OCI-LY3 (cell line): Measurements from ENCODE around the gene ADAP2.

ENCODE experiments used
- H2AFZ ChIP-seq: fragments of 200-600, 300-600 bp; shearing (Covaris generic); 2 replicates; pipeline ENCODE4 v1.6.0; 2014; ENCODE audit warnings: antibody characterized with exemption, low read depth, low read length
- H3K27ac ChIP-seq: fragments of 200-600, 300-600 bp; sonication (generic); 2 replicates; pipeline ENCODE4 v1.5.1; 2014; ENCODE audit warnings: mild to moderate bottlenecking, low read length, moderate library complexity, mixed read lengths
- H3K27me3 ChIP-seq: fragments of 200-600, 300-600 bp; sonication (generic); 2 replicates; pipeline ENCODE4 v1.6.1; 2014; ENCODE audit warnings: low read depth, low read length, mixed read lengths
- H3K36me3 ChIP-seq: fragments of 200-600, 300-600 bp; sonication (generic); replicated peaks from 2 replicates; pipeline ENCODE3; 2014; ENCODE audit warnings: low read depth, low read length, mixed read lengths
- H3K4me1 ChIP-seq: fragments of 300-600, 200-600 bp; sonication (generic); 2 replicates; pipeline ENCODE4 v1.6.1; 2014; ENCODE audit warnings: low read length, mixed read lengths
- H3K4me2 ChIP-seq: fragments of 200-600, 300-600 bp; sonication (generic); 2 replicates; pipeline ENCODE4 v1.6.1; 2014; ENCODE audit warnings: low read length, mixed read lengths
- H3K4me3 ChIP-seq: fragments of 300-600, 200-600 bp; sonication (generic); 2 replicates; pipeline ENCODE4 v1.5.1; 2014; ENCODE audit warnings: antibody characterized with exemption, mild to moderate bottlenecking, low read length, moderate library complexity
- H3K79me2 ChIP-seq: fragments of 300-600, 200-600 bp; shearing (Covaris generic); 2 replicates; pipeline ENCODE4 v1.6.1; 2014; ENCODE audit warnings: mild to moderate bottlenecking, low read length, mixed read lengths
- H3K9ac ChIP-seq: fragments of 300-600, 200-600 bp; shearing (Covaris generic); 2 replicates; pipeline ENCODE4 v1.6.0; 2014; ENCODE audit warnings: mild to moderate bottlenecking, low read length, moderate library complexity
- H3K9me3 ChIP-seq: fragments of 200-600, 300-600 bp; shearing (Covaris generic); 2 replicates; pipeline ENCODE4 v1.6.1; 2014; ENCODE audit warnings: low read length, mixed read lengths; ENCODE audit not compliant: insufficient read depth
- H4K20me1 ChIP-seq: fragments of 200-600, 300-600 bp; sonication (generic); 2 replicates; pipeline ENCODE4 v1.6.1; 2016; ENCODE audit warnings: low read length, mixed read lengths; ENCODE audit not compliant: insufficient read depth
- CTCF ChIP-seq: fragments of 200-600, 300-600 bp; sonication (generic); IDR thresholded peaks from 2 replicates; pipeline ENCODE4 v1.5.1; 2014; ENCODE audit warnings: antibody characterized with exemption, low read length, low read depth
- EZH2phosphoT487 ChIP-seq: fragments of 200-600 bp; shearing (Covaris generic); IDR thresholded peaks from 2 replicates; pipeline ENCODE4 v1.6.1; 2018; ENCODE audit warnings: antibody characterized with exemption, mixed run types, low read depth

ADAP2 gene

GRCh38 chr17:31004160-31004559 is 82.4 kb downstream of the ADAP2 start:
- Histone ChIP-seq H4K20me1 (no peaks in the 10 kb centered on the region), H3K9ac (no peak overlapping the region), H3K9me3 (no peaks in the 10 kb centered on the region), H3K36me3 (peaks cover 4% of the 10 kb centered on the region), H3K79me2 (no peaks in the 10 kb centered on the region), H3K27me3 (no peaks in the 10 kb centered on the region), H2AFZ (no peak overlapping the region), H3K4me2 (no peak overlapping the region), H3K4me3 (no peak overlapping the region), H3K4me1 (0 out of 2 replicates have a peak, but pooled peaks cover 3% of the 10 kb centered on the region), H3K27ac (no peak overlapping the region)
- TF ChIP-seq EZH2phosphoT487 (no peak), CTCF (no peak)

GRCh38 chr17:31007695-31008373 is 86.1 kb downstream of the ADAP2 start:
- Histone ChIP-seq H3K27me3 (no peaks in the 10 kb centered on the region), H3K79me2 (no peaks in the 10 kb centered on the region), H3K4me2 (peak overlapping the region; percentile 85), H3K27ac (no peak overlapping the region), H3K4me1 (0 out of 2 replicates have a peak, but pooled peaks cover 3% of the 10 kb centered on the region), H3K9me3 (no peaks in the 10 kb centered on the region), H4K20me1 (no peaks in the 10 kb centered on the region), H3K9ac (peak overlapping the region; percentile 57), H3K4me3 (peak overlapping the region; percentile 80), H2AFZ (peak overlapping the region; percentile 23; the same call in 1 of the 2 replicates), H3K36me3 (no peaks in the 10 kb centered on the region)
- no peak for TF ChIP-seq CTCF
- no peak for TF ChIP-seq EZH2phosphoT487

GRCh38 chr17:31008374-31009041 is 86.8 kb downstream of the ADAP2 start:
- Histone ChIP-seq H4K20me1 (no peaks in the 10 kb centered on the region), H2AFZ (peak overlapping the region; percentile 23), H3K27ac (no peak overlapping the region), H3K27me3 (no peaks in the 10 kb centered on the region), H3K9ac (peak overlapping the region; percentile 57), H3K4me1 (0 out of 2 replicates have a peak, but pooled peaks cover 3% of the 10 kb centered on the region), H3K79me2 (no peaks in the 10 kb centered on the region), H3K4me2 (peak overlapping the region; percentile 85), H3K36me3 (no peaks in the 10 kb centered on the region), H3K4me3 (peak overlapping the region; percentile 80), H3K9me3 (no peaks in the 10 kb centered on the region)
- TF ChIP-seq EZH2phosphoT487 (no peak), CTCF (no peak)
